ENCODE results near the gene ANKLE1. TPM values are rescaled to one million over a fixed set of nuclear protein-coding genes. Genes with fewer than 3 reads are reported as not detected.

Gene ANKLE1
- polyA plus RNA-seq, 1 experiment = 0.33 TPM

DNA sequence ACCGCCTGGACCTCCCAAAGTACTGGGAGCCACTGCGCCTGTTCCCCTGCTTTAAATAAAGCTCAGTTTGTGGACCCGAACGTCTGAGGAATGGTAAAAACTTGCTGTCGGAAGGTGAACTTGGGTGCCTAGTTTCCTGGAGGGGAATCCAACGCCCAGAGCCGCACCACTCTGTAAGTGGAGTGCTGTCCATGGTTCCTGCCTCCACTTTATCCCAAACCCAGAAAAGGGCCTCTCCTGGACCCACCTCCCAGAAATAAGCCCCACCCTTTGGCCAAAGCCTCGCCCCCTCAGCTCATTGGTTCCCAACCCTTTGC, 50.6 kb downstream of the ANKLE1 start:
- ChIA-PET POLR2A (interaction anchor here (0.5 to 2.9 kb wide), 2 partner anchors 15 to 23 kb away, joined by 4 to 13 read pairs; partner anchors contain the start of gene DDA1), CTCF (interaction anchor here (0.5 to 1.3 kb wide), 4 partner anchors 13 to 134 kb away, joined by 3 to 5 read pairs (median 4); no protein-coding TSS in a partner anchor)
- no peak overlapping the region for H3K4me3 ChIP-seq (ENCODE audit: low read depth, low read length)
- H3K9me3 ChIP-seq (ENCODE audit: control insufficient read depth, insufficient read depth, low read length) = peaks cover 13% of the 10 kb centered on the region; the same call in 1 of the 2 replicates
- no peak for DNase-seq (ENCODE audit: low read depth, low spot score)
- no peak for TF ChIP-seq CTCF (IDR thresholded peaks at IDR 0.05; ENCODE audit: low read depth, low read length)
- H3K27ac ChIP-seq (ENCODE audit: low read depth, low read length) = no peak overlapping the region
- H3K27me3 ChIP-seq (ENCODE audit: control insufficient read depth, insufficient read depth, low read length) = peaks cover 3% of the 10 kb centered on the region

GRCh38 chr19:17332677-17333581, 51.2 kb downstream of the ANKLE1 start:
- Histone ChIP-seq H3K27ac (ENCODE audit: low read depth, low read length) (no peak overlapping the region), H3K4me3 (ENCODE audit: low read depth, low read length) (no peak overlapping the region), H3K9me3 (ENCODE audit: control insufficient read depth, insufficient read depth, low read length) (peaks cover 13% of the 10 kb centered on the region; the same call in 1 of the 2 replicates), H3K27me3 (ENCODE audit: control insufficient read depth, insufficient read depth, low read length) (peaks cover 3% of the 10 kb centered on the region)
- POLR2A ChIA-PET = interaction anchor here (0.5 to 2.9 kb wide), 5 partner anchors 15 to 28 kb away, joined by 3 to 13 read pairs (median 4); partner anchors contain the start of genes DDA1 and MRPL34
- CTCF ChIA-PET = interaction anchor here (1.0 to 1.3 kb wide), 2 partner anchors 13 to 133 kb away, joined by 3 to 4 read pairs; no protein-coding TSS in a partner anchor
- no peak for TF ChIP-seq CTCF (IDR thresholded peaks at IDR 0.05; ENCODE audit: low read depth, low read length)
- DNase-seq (ENCODE audit: low read depth, low spot score) = no peak

- peak; percentile 33 for DNase-seq (ENCODE audit: low read depth, low spot score)
- peak overlapping the region; percentile 72 for H3K4me3 ChIP-seq (ENCODE audit: low read depth, low read length)
- TF ChIP-seq CTCF (IDR thresholded peaks at IDR 0.05; ENCODE audit: low read depth, low read length) = no peak
- peaks cover 3% of the 10 kb centered on the region for H3K27me3 ChIP-seq (ENCODE audit: control insufficient read depth, insufficient read depth, low read length)
- H3K27ac ChIP-seq (ENCODE audit: low read depth, low read length) = no peak overlapping the region
- peaks cover 13% of the 10 kb centered on the region; the same call in 1 of the 2 replicates for H3K9me3 ChIP-seq (ENCODE audit: control insufficient read depth, insufficient read depth, low read length)
- ChIA-PET POLR2A (interaction anchor here (0.6 to 2.9 kb wide), 6 partner anchors 9 to 178 kb away, joined by 3 to 13 read pairs (median 4); partner anchors contain the start of genes DDA1, MRPL34 and PGLS), CTCF (no interaction called here)
Measured at GRCh38 chr19:17333611-17334413, 52.1 kb downstream of the ANKLE1 start.

DNA sequence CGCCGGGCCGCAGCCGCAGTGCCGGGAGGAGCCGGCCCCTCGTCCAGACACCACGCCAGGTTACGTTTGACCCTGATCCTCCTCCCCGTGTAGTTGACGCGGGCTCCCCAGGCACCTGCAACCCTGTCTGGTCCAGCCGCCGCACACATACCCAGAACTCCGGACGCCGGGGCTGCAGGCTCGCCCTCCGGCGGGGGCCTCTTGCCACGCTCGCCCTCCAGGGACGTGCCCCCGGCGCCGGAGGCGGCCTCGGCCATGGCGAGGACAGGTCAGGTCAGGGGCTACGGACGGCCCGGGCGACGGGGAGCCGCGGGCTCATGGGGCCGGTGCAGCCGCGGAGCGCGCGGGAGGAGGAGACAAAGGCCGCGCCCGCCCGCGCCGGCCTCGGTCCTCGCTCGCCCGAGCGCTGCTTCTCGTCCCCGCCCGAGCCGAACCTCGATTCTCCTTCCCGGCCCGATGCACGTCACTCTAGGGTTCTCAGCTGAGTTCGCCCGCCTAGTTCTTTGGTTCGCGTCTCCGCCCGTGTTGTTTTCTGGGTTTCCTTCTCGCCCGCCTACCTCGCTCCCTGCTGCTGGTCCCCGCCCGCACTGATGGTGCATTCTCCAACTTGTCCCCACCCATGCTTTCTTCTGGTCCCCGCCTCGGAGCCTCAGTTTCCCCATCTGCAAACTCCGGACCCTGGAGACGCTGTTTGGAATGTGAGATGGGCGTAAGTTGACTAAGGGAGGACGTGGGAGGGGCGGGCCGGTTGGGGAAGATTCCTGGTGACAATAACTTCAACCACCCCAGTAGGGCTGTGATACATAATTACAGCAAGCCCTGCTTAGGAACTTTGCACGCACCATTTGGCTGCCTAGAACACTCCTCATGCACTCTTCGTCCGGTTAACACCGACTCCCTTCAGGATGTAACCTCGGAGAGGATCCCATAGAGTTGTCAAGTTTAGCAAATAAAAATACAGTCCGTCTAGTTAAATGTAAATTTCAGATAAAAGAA, 53.0 kb downstream of the ANKLE1 start, which contains the start of gene ANO8:
Gene ANO8 (minus strand): TSS at position 442 of the 996 bp plus-strand sequence. CDS start 185 bp downstream, at position 257.
- no peak for TF ChIP-seq CTCF (IDR thresholded peaks at IDR 0.05; ENCODE audit: low read depth, low read length)
- Histone ChIP-seq H3K9me3 (ENCODE audit: control insufficient read depth, insufficient read depth, low read length) (peaks cover 13% of the 10 kb centered on the region; the same call in 1 of the 2 replicates), H3K27me3 (ENCODE audit: control insufficient read depth, insufficient read depth, low read length) (peaks cover 2% of the 10 kb centered on the region), H3K4me3 (ENCODE audit: low read depth, low read length) (peak within 1 kb of the TSS; percentile 72), H3K27ac (ENCODE audit: low read depth, low read length) (no peak within 1 kb of the TSS)
- ChIA-PET CTCF (interaction anchor here (0.7 to 1.4 kb wide), 2 partner anchors 11 to 51 kb away, joined by 3 read pairs; no protein-coding TSS in a partner anchor), POLR2A (interaction anchor here (1.0 to 2.9 kb wide), 2 partner anchors 26 to 177 kb away, joined by 3 to 13 read pairs; partner anchors contain the start of genes DDA1 and PGLS)
- peak; percentile 96 for DNase-seq (ENCODE audit: low read depth, low spot score)

Data from AG04450 (cell line).